Mesenchymal stem cell (in vitro differentiated cells and primary cell): ENCODE results near the gene TTLL11.

Experiments used
- DNase-seq: peaks from one replicate; pipeline ENCODE4 v3.0.0-alpha.2; 2013
- H2AFZ ChIP-seq: one replicate; pipeline ENCODE4 v1.6.1; 2013; ENCODE audit warnings: low read depth, mild to moderate bottlenecking, control low read depth, inconsistent platforms, low read length, moderate library complexity
- H2AK5ac ChIP-seq: 2 replicates; pipeline ENCODE4 v1.6.1; 2013; ENCODE audit warnings: low read length, moderate library complexity, mild to moderate bottlenecking, inconsistent platforms; ENCODE audit not compliant: severe bottlenecking
- H2BK120ac ChIP-seq: one replicate; pipeline ENCODE4 v1.6.1; 2013; ENCODE audit warnings: low read depth, mild to moderate bottlenecking, inconsistent platforms, low read length, moderate library complexity
- H2BK12ac ChIP-seq, 2 experiments: one replicate each; pipeline ENCODE4 v1.6.1; 2013; ENCODE audit warnings: inconsistent platforms in 2 of 2, low read length in 2 of 2, mild to moderate bottlenecking in 2 of 2, moderate library complexity in 2 of 2, control low read depth in 1 of 2
- H2BK15ac ChIP-seq: one replicate; pipeline ENCODE4 v1.6.1; 2013; ENCODE audit warnings: mild to moderate bottlenecking, low read depth, inconsistent platforms; ENCODE audit not compliant: poor library complexity, severe bottlenecking
- H2BK5ac ChIP-seq: 2 replicates; pipeline ENCODE4 v1.6.1; 2013; ENCODE audit warnings: low read depth, mild to moderate bottlenecking, low read length, control low read depth, inconsistent platforms; ENCODE audit not compliant: poor library complexity, severe bottlenecking
- H3K14ac ChIP-seq, 2 experiments: one replicate each; pipeline ENCODE4 v1.6.1; 2013; ENCODE audit warnings: inconsistent platforms in 2 of 2, low read length in 2 of 2, control low read depth in 1 of 2, mild to moderate bottlenecking in 1 of 2, moderate library complexity in 1 of 2
- H3K18ac ChIP-seq, 2 experiments: one replicate each; pipeline ENCODE4 v1.6.1; 2013; ENCODE audit warnings: inconsistent platforms in 2 of 2, low read length in 2 of 2, control low read depth in 1 of 2, low read depth in 1 of 2, mild to moderate bottlenecking in 1 of 2
- H3K23ac ChIP-seq, 2 experiments: one replicate each; pipeline ENCODE4 v1.6.1; 2013; ENCODE audit warnings: inconsistent platforms in 2 of 2, low read length in 2 of 2, mild to moderate bottlenecking in 2 of 2, moderate library complexity in 2 of 2, control low read depth in 1 of 2
- H3K27ac ChIP-seq: 2 replicates; pipeline ENCODE4 v1.5.1; 2013; ENCODE audit warnings: mild to moderate bottlenecking, moderate library complexity, low read length, control low read depth, inconsistent platforms; ENCODE audit not compliant: poor library complexity, severe bottlenecking
- H3K27me3 ChIP-seq, 2 experiments: 2 replicates each; pipeline versions ENCODE4 v1.6.1 to v1.7.0; 2013; ENCODE audit warnings: low read length in 2 of 2, mild to moderate bottlenecking in 2 of 2, moderate library complexity in 2 of 2, control low read depth in 1 of 2, inconsistent platforms in 1 of 2; ENCODE audit not compliant: control insufficient read depth in 1 of 2, insufficient read depth in 1 of 2
- H3K36me3 ChIP-seq, 2 experiments: 2 replicates each; pipeline versions ENCODE4 v1.6.1 to v1.7.0; 2013; ENCODE audit warnings: low read length in 2 of 2, control low read depth in 1 of 2, inconsistent platforms in 1 of 2, low read depth in 1 of 2, mild to moderate bottlenecking in 1 of 2; ENCODE audit not compliant: insufficient read depth in 2 of 2, control insufficient read depth in 1 of 2
- H3K4ac ChIP-seq, 2 experiments: one replicate each; pipeline ENCODE4 v1.6.1; 2013; ENCODE audit warnings: inconsistent platforms in 2 of 2, low read length in 2 of 2, mild to moderate bottlenecking in 2 of 2, moderate library complexity in 2 of 2, control low read depth in 1 of 2, low read depth in 1 of 2
- H3K4me1 ChIP-seq: 2 replicates; pipeline ENCODE4 v1.6.1; 2013; ENCODE audit warnings: low read depth, low read length, control low read depth; ENCODE audit not compliant: control insufficient read depth, insufficient read depth
- H3K4me2 ChIP-seq: 2 replicates; pipeline ENCODE4 v1.6.1; 2013; ENCODE audit warnings: low read length, mild to moderate bottlenecking, inconsistent platforms; ENCODE audit not compliant: poor library complexity, severe bottlenecking
- H3K4me3 ChIP-seq, 2 experiments: 2 replicates each; pipeline versions ENCODE4 v1.5.1 to v1.7.0; 2013; ENCODE audit warnings: low read length in 2 of 2, mild to moderate bottlenecking in 2 of 2, control low read depth in 1 of 2, low read depth in 1 of 2; ENCODE audit not compliant: insufficient read depth in 1 of 2
- H3K79me1 ChIP-seq: replicated peaks from 2 replicates; pipeline ENCODE4 v1.6.1; 2013; ENCODE audit warnings: mild to moderate bottlenecking, control low read depth, low read length, inconsistent platforms; ENCODE audit not compliant: poor library complexity, severe bottlenecking
- H3K9ac ChIP-seq: 2 replicates; pipeline ENCODE4 v1.7.0; 2013; ENCODE audit warnings: mild to moderate bottlenecking, low read length, moderate library complexity
- H3K9me3 ChIP-seq: 2 replicates; pipeline ENCODE4 v1.7.0; 2013; ENCODE audit warnings: mild to moderate bottlenecking, low read length; ENCODE audit not compliant: control insufficient read depth
- H4K8ac ChIP-seq: one replicate; pipeline ENCODE4 v1.6.1; 2013; ENCODE audit warnings: inconsistent platforms, mild to moderate bottlenecking, low read length, moderate library complexity
- H4K91ac ChIP-seq: one replicate; pipeline ENCODE4 v1.6.1; 2013; ENCODE audit warnings: mild to moderate bottlenecking, low read length, inconsistent platforms
- WGBS: methylation state at CpG from one replicate; pipeline ENCODE4 v1.1.7; 2013; ENCODE audit warnings: mixed read lengths; 5-methylcytosine and 5-hydroxymethylcytosine counted together

The TTLL11 gene

GRCh38 chr9:122091682-122092592 lies 1.2 kb downstream of the TTLL11 start:
- Histone ChIP-seq H3K4ac (peak overlapping the region in 1 of 2 experiments; percentile 56), H2BK5ac (no peak overlapping the region), H2BK12ac (no peak overlapping the region), H2BK15ac (no peak overlapping the region), H3K36me3 (no peaks in the 10 kb centered on the region), H3K27me3 (no peaks in the 10 kb centered on the region), H3K4me1 (peaks cover 10% of the 10 kb centered on the region), H3K79me1 (peaks cover 36% of the 10 kb centered on the region), H3K9me3 (no peaks in the 10 kb centered on the region), H3K18ac (no peak overlapping the region), H4K8ac (no peak overlapping the region), H3K4me2 (peak overlapping the region; percentile 98), H3K4me3 (peak overlapping the region; percentile 88 to 97), H2BK120ac (no peak overlapping the region), H3K23ac (no peak overlapping the region), H3K27ac (no peak overlapping the region), H4K91ac (no peak overlapping the region), H2AFZ (peak overlapping the region; percentile 99), H2AK5ac (no peak overlapping the region), H3K14ac (peak overlapping the region in 1 of 2 experiments; percentile 89), H3K9ac (peak overlapping the region; percentile 82)
- WGBS, result 60% methylated on average over 11 of the region's 11 CpGs
- no peak for DNase-seq

GRCh38 chr9:122090981-122091380 lies 2.1 kb downstream of the TTLL11 start:
- Histone ChIP-seq H3K4ac (no peak overlapping the region), H3K27me3 (no peaks in the 10 kb centered on the region), H4K91ac (no peak overlapping the region), H3K4me2 (no peak overlapping the region), H2BK120ac (no peak overlapping the region), H3K14ac (no peak overlapping the region), H2AK5ac (no peak overlapping the region), H2BK5ac (no peak overlapping the region), H3K4me3 (peak overlapping the region in 1 of 2 experiments; percentile 88), H3K18ac (no peak overlapping the region), H2AFZ (no peak overlapping the region), H3K9me3 (no peaks in the 10 kb centered on the region), H2BK12ac (no peak overlapping the region), H2BK15ac (no peak overlapping the region), H3K4me1 (peaks cover 10% of the 10 kb centered on the region), H3K9ac (no peak overlapping the region), H3K23ac (no peak overlapping the region), H4K8ac (no peak overlapping the region), H3K36me3 (no peaks in the 10 kb centered on the region), H3K79me1 (peaks cover 38% of the 10 kb centered on the region), H3K27ac (no peak overlapping the region)
- DNase-seq, result no peak
- WGBS, result 92% methylated on average over 5 of the region's 5 CpGs

- Histone ChIP-seq H3K79me1 (peaks cover 38% of the 10 kb centered on the region), H3K9ac (no peak overlapping the region), H3K4me2 (no peak overlapping the region), H4K91ac (no peak overlapping the region), H3K4ac (no peak overlapping the region), H3K4me3 (no peak overlapping the region), H3K4me1 (peaks cover 10% of the 10 kb centered on the region), H2AK5ac (no peak overlapping the region), H3K14ac (no peak overlapping the region), H3K18ac (no peak overlapping the region), H4K8ac (no peak overlapping the region), H3K27ac (no peak overlapping the region), H2BK15ac (no peak overlapping the region), H2BK120ac (no peak overlapping the region), H3K36me3 (no peaks in the 10 kb centered on the region), H2AFZ (no peak overlapping the region), H2BK12ac (no peak overlapping the region), H3K23ac (no peak overlapping the region), H2BK5ac (no peak overlapping the region), H3K27me3 (no peaks in the 10 kb centered on the region), H3K9me3 (no peaks in the 10 kb centered on the region)
- WGBS, result 90% methylated on average over 8 of the region's 9 CpGs
- DNase-seq, result no peak
Measured at GRCh38 chr9:122090287-122090883, 2.7 kb downstream of the TTLL11 start.

GRCh38 chr9:122088880-122089706 lies 4.0 kb downstream of the TTLL11 start:
- no peak overlapping the region for H2BK120ac ChIP-seq
- H3K23ac ChIP-seq, result no peak overlapping the region
- no peak overlapping the region for H2BK15ac ChIP-seq
- H3K27ac ChIP-seq, result no peak overlapping the region
- H3K4me2 ChIP-seq, result no peak overlapping the region
- H2AK5ac ChIP-seq, result no peak overlapping the region
- no peak overlapping the region for H3K14ac ChIP-seq
- H3K79me1 ChIP-seq, result peaks cover 40% of the 10 kb centered on the region
- H3K9ac ChIP-seq, result no peak overlapping the region
- no peak overlapping the region for H3K18ac ChIP-seq
- H4K91ac ChIP-seq, result no peak overlapping the region
- no peaks in the 10 kb centered on the region for H3K36me3 ChIP-seq
- no peak overlapping the region for H2BK5ac ChIP-seq
- H3K4me1 ChIP-seq, result peaks cover 10% of the 10 kb centered on the region
- no peak overlapping the region for H3K4ac ChIP-seq
- H3K4me3 ChIP-seq, result no peak overlapping the region
- no peak overlapping the region for H2AFZ ChIP-seq
- 68% methylated on average over 3 of the region's 4 CpGs for WGBS
- H2BK12ac ChIP-seq, result no peak overlapping the region
- no peak overlapping the region for H4K8ac ChIP-seq
- no peaks in the 10 kb centered on the region for H3K9me3 ChIP-seq
- no peak for DNase-seq
- no peaks in the 10 kb centered on the region for H3K27me3 ChIP-seq
